Neural progenitor cell (in vitro differentiated cells): Measurements from ENCODE around the gene CACNB4. TPM values are rescaled to one million over a fixed set of nuclear protein-coding genes. Genes with fewer than 3 reads are reported as not detected.

Experiments
- DNase-seq: peaks from one replicate; pipeline ENCODE4 v3.0.0-alpha.2; 2016; ENCODE audit warnings: low spot score
- H2AFZ ChIP-seq: fragments of 200-600 bp; sonication (generic); replicated peaks from 2 replicates; pipeline ENCODE4 v1.6.1; 2016; ENCODE audit warnings: antibody characterized with exemption
- H3F3A ChIP-seq: fragments of 200-600 bp; sonication (generic); 2 replicates; pipeline ENCODE4 v1.6.1; 2016; ENCODE audit warnings: antibody characterized with exemption, low read depth
- H3K27ac ChIP-seq: fragments of 200-600 bp; sonication (generic); 2 replicates; pipeline ENCODE4 v1.5.1; 2016; ENCODE audit warnings: mild to moderate bottlenecking
- H3K27me3 ChIP-seq: fragments of 200-600 bp; sonication (generic); 2 replicates; pipeline ENCODE4 v1.6.1; 2016; ENCODE audit warnings: mild to moderate bottlenecking, moderate library complexity
- H3K36me3 ChIP-seq: fragments of 200-600 bp; sonication (generic); 2 replicates; pipeline ENCODE4 v1.5.1; 2016
- H3K4me1 ChIP-seq: fragments of 200-600 bp; sonication (generic); 2 replicates; pipeline ENCODE4 v1.6.1; 2016; ENCODE audit warnings: mixed run types
- H3K4me2 ChIP-seq: fragments of 200-600 bp; sonication (generic); 2 replicates; pipeline ENCODE4 v1.6.1; 2016
- H3K4me3 ChIP-seq: fragments of 200-600 bp; sonication (generic); 2 replicates; pipeline ENCODE4 v1.5.1; 2016
- H3K79me2 ChIP-seq: fragments of 200-600 bp; sonication (generic); 2 replicates; pipeline ENCODE4 v1.6.1; 2016; ENCODE audit warnings: low read depth
- H3K9ac ChIP-seq: fragments of 200-600 bp; sonication (generic); 2 replicates; pipeline ENCODE4 v1.6.1; 2016
- H3K9me3 ChIP-seq: fragments of 200-600 bp; sonication (generic); 2 replicates; pipeline ENCODE4 v1.5.1; 2016; ENCODE audit warnings: low read depth
- H4K20me1 ChIP-seq: fragments of 200-600 bp; sonication (generic); 2 replicates; pipeline ENCODE4 v1.6.1; 2016; ENCODE audit warnings: low read depth
- H3K27ac Mint-ChIP-seq: 3 replicates; pipeline ENCODE4 v1.8.0; 2021; ENCODE audit warnings: mixed read lengths
- H3K27me3 Mint-ChIP-seq: 2 replicates; pipeline ENCODE4 v1.8.0; 2022; ENCODE audit warnings: low read depth, mild to moderate bottlenecking, inconsistent platforms, moderate library complexity, mixed read lengths; ENCODE audit not compliant: insufficient read depth
- H3K36me3 Mint-ChIP-seq: 3 replicates; pipeline ENCODE4 v1.8.0; 2021; ENCODE audit warnings: mixed read lengths
- H3K4me1 Mint-ChIP-seq: 3 replicates; pipeline ENCODE4 v1.8.0; 2021; ENCODE audit warnings: mixed read lengths
- H3K4me3 Mint-ChIP-seq: 3 replicates; pipeline ENCODE4 v1.8.0; 2021; ENCODE audit warnings: mild to moderate bottlenecking, moderate library complexity, mixed read lengths
- H3K9me3 Mint-ChIP-seq: 3 replicates; pipeline ENCODE4 v1.8.0; 2020; ENCODE audit warnings: mixed read lengths
- CTCF ChIP-seq: fragments of 200-600 bp; sonication (generic); IDR thresholded peaks from 2 replicates; pipeline ENCODE4 v1.5.1; 2017; ENCODE audit warnings: antibody characterized with exemption, mild to moderate bottlenecking
- EZH2 ChIP-seq: fragments of 200-600 bp; sonication (generic); IDR thresholded peaks from 2 replicates; pipeline ENCODE4 v1.6.1; 2017; ENCODE audit warnings: antibody characterized with exemption, mild to moderate bottlenecking, moderate library complexity
- EZH2phosphoT487 ChIP-seq: fragments of 200-600 bp; sonication (generic); IDR thresholded peaks from 2 replicates; pipeline ENCODE4 v1.6.1; 2017; ENCODE audit warnings: antibody characterized with exemption
- total RNA-seq: library from RNA; depleted of rRNA; stranded (reverse); fragments of >200 nt; gene quantifications from 2 replicates; pipeline ENCODE4 v1.2.3, GENCODE V29; 2015; ENCODE audit warnings: low replicate concordance

The CACNB4 gene
- total RNA-seq, 1 donor from 2014 or later, result 14.2 TPM

DNA sequence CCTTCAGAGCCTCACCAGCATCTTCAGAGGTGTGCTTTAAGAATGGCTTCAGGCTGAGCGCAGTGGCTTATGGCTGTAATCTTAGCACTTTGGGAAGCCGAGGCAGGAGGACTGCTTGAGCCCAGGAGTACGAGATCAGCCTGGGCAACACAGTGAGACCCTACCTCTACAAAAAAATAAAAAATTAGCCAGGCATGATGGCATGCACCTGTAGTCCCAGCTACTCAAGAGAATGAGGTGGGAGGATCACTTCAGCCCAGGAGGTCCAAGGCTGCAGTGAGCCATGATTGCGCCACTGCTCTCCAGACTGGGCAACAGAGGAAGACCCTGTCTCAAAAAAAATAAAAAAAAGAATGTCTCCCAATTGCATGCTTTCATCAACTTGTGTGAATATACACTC is 137.3 kb downstream of the CACNB4 start:
- H3K36me3 ChIP-seq, result no peaks in the 10 kb centered on the region
- no peak for DNase-seq
- no peaks in the 10 kb centered on the region for H3K9me3 ChIP-seq
- no peak overlapping the region for H3K9ac ChIP-seq
- no peak overlapping the region for H3K4me2 ChIP-seq
- H3K27ac ChIP-seq, result no peak overlapping the region
- no peaks in the 10 kb centered on the region for H3K4me1 ChIP-seq
- H3K4me3 Mint-ChIP-seq, result no peak overlapping the region
- H3F3A ChIP-seq, result no peaks in the 10 kb centered on the region
- no peaks in the 10 kb centered on the region for H3K9me3 Mint-ChIP-seq
- H3K79me2 ChIP-seq, result no peaks in the 10 kb centered on the region
- H2AFZ ChIP-seq, result no peak overlapping the region
- no peaks in the 10 kb centered on the region for H3K27me3 ChIP-seq
- peaks cover 6% of the 10 kb centered on the region for H3K27me3 Mint-ChIP-seq
- H3K4me1 Mint-ChIP-seq, result no peaks in the 10 kb centered on the region
- H3K4me3 ChIP-seq, result no peak overlapping the region
- no peak overlapping the region for H3K27ac Mint-ChIP-seq
- TF ChIP-seq EZH2, result no peak
- TF ChIP-seq EZH2phosphoT487, result no peak
- TF ChIP-seq CTCF, result no peak
- H3K36me3 Mint-ChIP-seq, result no peaks in the 10 kb centered on the region
- H4K20me1 ChIP-seq, result no peaks in the 10 kb centered on the region

DNA sequence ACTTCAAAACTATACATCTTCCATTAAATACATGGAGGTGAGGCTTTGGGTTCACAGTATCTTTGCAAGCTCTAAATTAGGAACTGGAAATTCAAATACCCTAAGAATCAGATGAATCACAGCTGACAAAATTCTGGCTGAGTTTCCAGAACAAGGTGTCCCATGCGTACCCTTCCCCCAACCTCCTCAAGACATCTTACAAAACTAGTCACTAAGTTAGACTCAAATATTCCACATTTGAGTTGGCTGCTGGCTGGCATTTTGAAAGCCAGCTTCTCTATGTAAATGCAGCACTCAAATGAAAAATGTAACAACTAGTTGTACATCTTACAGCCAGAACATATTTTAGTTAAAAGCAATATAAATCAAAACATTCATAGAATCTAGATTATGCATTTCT is 139.6 kb downstream of the CACNB4 start:
- no peak for TF ChIP-seq CTCF
- TF ChIP-seq EZH2, result no peak
- no peak for TF ChIP-seq EZH2phosphoT487
- H3K9me3 ChIP-seq, result no peaks in the 10 kb centered on the region
- Mint-ChIP-seq H3K36me3 (no peaks in the 10 kb centered on the region), H3K9me3 (no peaks in the 10 kb centered on the region), H3K27ac (no peak overlapping the region), H3K4me3 (no peak overlapping the region), H3K4me1 (no peaks in the 10 kb centered on the region), H3K27me3 (peaks cover 6% of the 10 kb centered on the region)
- no peaks in the 10 kb centered on the region for H4K20me1 ChIP-seq
- H3K27ac ChIP-seq, result no peak overlapping the region
- H3K27me3 ChIP-seq, result no peaks in the 10 kb centered on the region
- DNase-seq, result no peak
- H3K4me2 ChIP-seq, result no peak overlapping the region
- H3K36me3 ChIP-seq, result no peaks in the 10 kb centered on the region
- H3F3A ChIP-seq, result no peaks in the 10 kb centered on the region
- no peak overlapping the region for H3K9ac ChIP-seq
- no peaks in the 10 kb centered on the region for H3K79me2 ChIP-seq
- H3K4me3 ChIP-seq, result no peak overlapping the region
- H2AFZ ChIP-seq, result no peak overlapping the region
- H3K4me1 ChIP-seq, result no peaks in the 10 kb centered on the region

- no peak overlapping the region for H3K9ac ChIP-seq
- H2AFZ ChIP-seq, result no peak overlapping the region
- Mint-ChIP-seq H3K4me1 (no peaks in the 10 kb centered on the region), H3K4me3 (no peak overlapping the region), H3K36me3 (no peaks in the 10 kb centered on the region), H3K27me3 (peaks cover 2% of the 10 kb centered on the region), H3K9me3 (no peaks in the 10 kb centered on the region), H3K27ac (no peak overlapping the region)
- no peaks in the 10 kb centered on the region for H3K36me3 ChIP-seq
- TF ChIP-seq EZH2phosphoT487 (no peak), CTCF (no peak), EZH2 (no peak)
- no peak overlapping the region for H3K27ac ChIP-seq
- no peak for DNase-seq
- no peak overlapping the region for H3K4me3 ChIP-seq
- H3K27me3 ChIP-seq, result no peaks in the 10 kb centered on the region
- H3K4me2 ChIP-seq, result no peak overlapping the region
- H3K9me3 ChIP-seq, result no peaks in the 10 kb centered on the region
- H3K4me1 ChIP-seq, result no peaks in the 10 kb centered on the region
- H3F3A ChIP-seq, result no peaks in the 10 kb centered on the region
- no peaks in the 10 kb centered on the region for H3K79me2 ChIP-seq
- H4K20me1 ChIP-seq, result no peaks in the 10 kb centered on the region
Observed at GRCh38 chr2:151953467-151953866, 145.4 kb downstream of the CACNB4 start.
